ENCODE results near the gene STPG2. TPM values are rescaled to one million over a fixed set of nuclear protein-coding genes. Genes with fewer than 3 reads are reported as not detected.

STPG2 gene
- total RNA-seq, 2 donors from 2014 or later: 0.13 to 0.53 TPM

- no peak for DNase-seq
- Mint-ChIP-seq H3K36me3 (ENCODE audit: low read depth) (no peaks in the 10 kb centered on the region), H3K4me3 (no peak overlapping the region), H3K27ac (no peak overlapping the region), H3K9me3 (no peaks in the 10 kb centered on the region), H3K27me3 (ENCODE audit: insufficient read depth) (no peaks in the 10 kb centered on the region), H3K4me1 (no peaks in the 10 kb centered on the region)
- no peaks in the 10 kb centered on the region for H3K27me3 ChIP-seq (ENCODE audit: control insufficient read depth, insufficient read depth, low read length, poor library complexity, severe bottlenecking)
- no peak for TF ChIP-seq CTCF (conservative IDR thresholded peaks at IDR 0.05)
- no peaks in the 10 kb centered on the region for H3K4me1 ChIP-seq (ENCODE audit: control insufficient read depth, insufficient read depth, low read length)
- H3K27ac ChIP-seq (ENCODE audit: low read depth, low read length): no peak overlapping the region
- no peak overlapping the region for H3K4me3 ChIP-seq (ENCODE audit: low read length)
- no peaks in the 10 kb centered on the region for H3K36me3 ChIP-seq (ENCODE audit: control insufficient read depth, insufficient read depth, low read length)
- H3K9me3 ChIP-seq (ENCODE audit: control insufficient read depth, low read length): no peaks in the 10 kb centered on the region
- WGBS, 2 experiments (ENCODE audit: insufficient coverage in 1 of 2, insufficient read length in 1 of 2): 94% methylated on average over 2 of the region's 2 CpGs; no CpG with 5 or more reads in 1 of the 2 experiments
- no peak overlapping the region for H3K9ac ChIP-seq (ENCODE audit: extremely low read depth, low read length, poor library complexity, severe bottlenecking)
These were observed 142.3 kb downstream of the STPG2 start for GRCh38 chr4:98000940-98001339.

GRCh38 chr4:97998203-97998602, 145.1 kb downstream of the STPG2 start:
- H3K4me1 ChIP-seq (ENCODE audit: control insufficient read depth, insufficient read depth, low read length): no peaks in the 10 kb centered on the region
- H3K27ac Mint-ChIP-seq: no peak overlapping the region
- H3K27me3 Mint-ChIP-seq (ENCODE audit: insufficient read depth): no peaks in the 10 kb centered on the region
- H3K9ac ChIP-seq (ENCODE audit: extremely low read depth, low read length, poor library complexity, severe bottlenecking): no peak overlapping the region
- peaks cover 9% of the 10 kb centered on the region for H3K9me3 Mint-ChIP-seq
- no peaks in the 10 kb centered on the region for H3K4me1 Mint-ChIP-seq
- no peaks in the 10 kb centered on the region for H3K36me3 Mint-ChIP-seq (ENCODE audit: low read depth)
- DNase-seq: no peak
- H3K27me3 ChIP-seq (ENCODE audit: control insufficient read depth, insufficient read depth, low read length, poor library complexity, severe bottlenecking): no peaks in the 10 kb centered on the region
- no peaks in the 10 kb centered on the region for H3K9me3 ChIP-seq (ENCODE audit: control insufficient read depth, low read length)
- no peak overlapping the region for H3K4me3 ChIP-seq (ENCODE audit: low read length)
- no peak overlapping the region for H3K27ac ChIP-seq (ENCODE audit: low read depth, low read length)
- WGBS, 2 experiments (ENCODE audit: insufficient coverage in 1 of 2, insufficient read length in 1 of 2): 86 to 100% methylated on average over 1 to 2 of the region's 2 CpGs
- no peaks in the 10 kb centered on the region for H3K36me3 ChIP-seq (ENCODE audit: control insufficient read depth, insufficient read depth, low read length)
- no peak for TF ChIP-seq CTCF (conservative IDR thresholded peaks at IDR 0.05)
- H3K4me3 Mint-ChIP-seq: no peak overlapping the region

GRCh38 chr4:97994765-97995465, 148.4 kb downstream of the STPG2 start:
- no peak overlapping the region for H3K27ac Mint-ChIP-seq
- H3K9me3 Mint-ChIP-seq: peaks cover 29% of the 10 kb centered on the region
- no peaks in the 10 kb centered on the region for H3K27me3 Mint-ChIP-seq (ENCODE audit: insufficient read depth)
- no peak overlapping the region for H3K4me3 ChIP-seq (ENCODE audit: low read length)
- H3K9me3 ChIP-seq (ENCODE audit: control insufficient read depth, low read length): no peaks in the 10 kb centered on the region
- DNase-seq: no peak
- H3K36me3 ChIP-seq (ENCODE audit: control insufficient read depth, insufficient read depth, low read length): no peaks in the 10 kb centered on the region
- H3K27me3 ChIP-seq (ENCODE audit: control insufficient read depth, insufficient read depth, low read length, poor library complexity, severe bottlenecking): no peaks in the 10 kb centered on the region
- H3K36me3 Mint-ChIP-seq (ENCODE audit: low read depth): peaks cover 2% of the 10 kb centered on the region
- 87 to 89% methylated on average over 1 to 6 of the region's 6 CpGs for WGBS, 2 experiments (ENCODE audit: insufficient coverage in 1 of 2, insufficient read length in 1 of 2)
- no peak overlapping the region for H3K9ac ChIP-seq (ENCODE audit: extremely low read depth, low read length, poor library complexity, severe bottlenecking)
- no peak for TF ChIP-seq CTCF (conservative IDR thresholded peaks at IDR 0.05)
- H3K27ac ChIP-seq (ENCODE audit: low read depth, low read length): no peak overlapping the region
- no peaks in the 10 kb centered on the region for H3K4me1 Mint-ChIP-seq
- H3K4me3 Mint-ChIP-seq: no peak overlapping the region
- H3K4me1 ChIP-seq (ENCODE audit: control insufficient read depth, insufficient read depth, low read length): no peaks in the 10 kb centered on the region
